Measurements from ENCODE around the gene WNT3A. TPM values are rescaled to one million over a fixed set of nuclear protein-coding genes. Genes with fewer than 3 reads are reported as not detected.

Gene WNT3A
- total RNA-seq, 3 donors from 2014 or later = 0.29 TPM; not detected in 2

DNA sequence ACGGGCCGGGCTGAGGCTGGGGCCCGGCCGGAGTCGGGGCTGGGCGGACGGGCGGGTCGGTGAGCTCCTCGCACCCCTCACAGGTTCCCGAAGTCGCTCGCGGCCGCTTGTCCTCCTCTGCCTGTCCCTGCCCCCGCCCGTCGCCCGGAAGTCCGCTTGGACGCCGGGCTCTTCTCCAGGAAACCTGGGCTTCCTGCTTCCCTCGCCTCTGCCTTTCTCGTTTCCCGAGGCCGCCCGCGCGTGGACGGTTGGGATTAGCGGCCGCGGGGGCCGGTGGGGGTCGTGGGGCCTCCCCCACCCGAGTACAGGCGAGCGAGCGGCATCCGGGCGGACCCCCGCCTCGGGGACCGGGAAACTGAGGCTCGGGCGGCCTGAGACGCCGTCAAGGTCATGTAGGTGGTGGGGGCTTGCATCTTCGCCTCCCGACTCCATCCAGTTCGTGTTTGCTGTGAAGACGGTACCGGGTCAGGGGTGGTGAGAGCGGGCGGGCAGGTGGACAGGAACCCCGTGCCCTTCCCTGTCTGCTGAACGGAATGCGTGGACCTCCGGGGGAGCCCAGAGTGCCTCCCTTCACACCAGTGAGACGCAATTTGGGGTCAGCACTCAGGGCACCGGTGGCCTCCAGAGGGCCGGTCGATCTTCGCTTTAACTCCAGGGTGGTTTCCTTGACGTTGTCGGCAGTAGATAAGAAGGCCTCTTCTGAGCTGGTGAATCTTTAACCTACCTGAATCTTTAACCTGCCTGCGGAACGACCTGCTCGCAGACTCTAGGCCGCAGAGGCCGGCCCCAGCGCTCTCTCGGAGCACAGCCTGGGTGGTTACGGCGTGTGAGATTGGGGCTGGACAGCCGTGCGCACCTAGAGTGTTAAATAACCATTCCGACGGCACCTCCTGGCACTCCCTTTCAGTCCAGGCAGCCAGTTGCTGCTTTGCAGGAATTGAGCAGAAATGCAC lies 76.4 kb downstream of the WNT3A start:
- Histone ChIP-seq H3K27me3 (no peaks in the 10 kb centered on the region), H3K4me3 (peak overlapping the region; percentile 79 to 100 (median 100)), H3K9me3 (no peaks in the 10 kb centered on the region), H3K27ac (peak overlapping the region; percentile 98 to 100), H3K4me1 (peaks cover 19 to 36% of the 10 kb centered on the region in 2 donors), H3K36me3 (no peaks in the 10 kb centered on the region)
- DNase-seq (ENCODE audit: low spot score in 2 of 2) = peak in 1 of 2 donors; percentile 64
- TF ChIP-seq POLR2AphosphoS5 (IDR thresholded peaks at IDR 0.05) (no peak), POLR2A (IDR thresholded peaks at IDR 0.05) (no peak)
- TF ChIP-seq, protein P1, sequence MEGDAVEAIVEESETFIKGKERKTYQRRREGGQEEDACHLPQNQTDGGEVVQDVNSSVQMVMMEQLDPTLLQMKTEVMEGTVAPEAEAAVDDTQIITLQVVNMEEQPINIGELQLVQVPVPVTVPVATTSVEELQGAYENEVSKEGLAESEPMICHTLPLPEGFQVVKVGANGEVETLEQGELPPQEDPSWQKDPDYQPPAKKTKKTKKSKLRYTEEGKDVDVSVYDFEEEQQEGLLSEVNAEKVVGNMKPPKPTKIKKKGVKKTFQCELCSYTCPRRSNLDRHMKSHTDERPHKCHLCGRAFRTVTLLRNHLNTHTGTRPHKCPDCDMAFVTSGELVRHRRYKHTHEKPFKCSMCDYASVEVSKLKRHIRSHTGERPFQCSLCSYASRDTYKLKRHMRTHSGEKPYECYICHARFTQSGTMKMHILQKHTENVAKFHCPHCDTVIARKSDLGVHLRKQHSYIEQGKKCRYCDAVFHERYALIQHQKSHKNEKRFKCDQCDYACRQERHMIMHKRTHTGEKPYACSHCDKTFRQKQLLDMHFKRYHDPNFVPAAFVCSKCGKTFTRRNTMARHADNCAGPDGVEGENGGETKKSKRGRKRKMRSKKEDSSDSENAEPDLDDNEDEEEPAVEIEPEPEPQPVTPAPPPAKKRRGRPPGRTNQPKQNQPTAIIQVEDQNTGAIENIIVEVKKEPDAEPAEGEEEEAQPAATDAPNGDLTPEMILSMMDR (IDR thresholded peaks at IDR 0.05) = no peak
- intact Hi-C loops (cut with DNase I; ENCODE audit: low total_unique reads) = loop anchor here (10.0 kb wide), 1 partner anchor 192 kb away; no protein-coding TSS in a partner anchor

DNA sequence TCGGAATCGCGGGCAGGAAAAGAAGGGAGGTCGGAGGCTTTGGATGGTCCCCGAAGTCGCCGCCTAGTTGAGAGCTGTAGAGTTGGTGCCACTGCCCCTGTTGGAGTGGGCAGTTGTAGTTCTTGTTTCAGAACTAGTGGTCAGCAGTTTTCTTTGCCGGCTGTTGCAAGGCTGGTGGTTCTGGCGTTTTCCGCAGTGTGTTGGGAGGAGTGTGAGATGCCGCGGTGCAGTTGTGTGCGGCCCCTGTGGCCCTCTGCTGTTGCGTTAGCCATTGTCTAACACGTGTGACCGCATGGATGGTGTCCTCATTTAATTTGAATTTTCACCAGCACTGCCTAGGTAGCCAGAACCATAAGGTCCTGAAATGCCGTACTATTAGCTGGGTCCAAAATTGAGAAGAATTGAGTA lies 77.1 kb downstream of the WNT3A start:
- DNase-seq (ENCODE audit: low spot score in 2 of 2) = no peak
- no peaks in the 10 kb centered on the region for H3K27me3 ChIP-seq
- peaks cover 23 to 41% of the 10 kb centered on the region in 2 donors for H3K4me1 ChIP-seq
- no peaks in the 10 kb centered on the region for H3K36me3 ChIP-seq
- peak overlapping the region; percentile 98 to 100 for H3K27ac ChIP-seq
- H3K4me3 ChIP-seq = peak overlapping the region; percentile 79 to 100 (median 100)
- no peak for TF ChIP-seq POLR2AphosphoS5 (IDR thresholded peaks at IDR 0.05)
- no peak for TF ChIP-seq POLR2A (IDR thresholded peaks at IDR 0.05)
- TF ChIP-seq, protein P1 (IDR thresholded peaks at IDR 0.05) = no peak
- intact Hi-C loops (cut with DNase I; ENCODE audit: low total_unique reads) = loop anchor here (10.0 kb wide), 1 partner anchor 191 kb away; no protein-coding TSS in a partner anchor
- no peaks in the 10 kb centered on the region for H3K9me3 ChIP-seq

GRCh38 chr1:228084325-228084724 lies 77.5 kb downstream of the WNT3A start:
- Histone ChIP-seq H3K9me3 (no peaks in the 10 kb centered on the region), H3K4me3 (peak overlapping the region; percentile 79 to 100 (median 100)), H3K27ac (peak overlapping the region; percentile 98 to 100), H3K4me1 (peaks cover 27 to 46% of the 10 kb centered on the region in 2 donors), H3K27me3 (no peaks in the 10 kb centered on the region), H3K36me3 (no peaks in the 10 kb centered on the region)
- TF ChIP-seq POLR2A (IDR thresholded peaks at IDR 0.05) (no peak), POLR2AphosphoS5 (IDR thresholded peaks at IDR 0.05) (no peak)
- TF ChIP-seq, protein P1 (IDR thresholded peaks at IDR 0.05) = no peak
- intact Hi-C loops (cut with DNase I; ENCODE audit: low total_unique reads) = loop anchor here (10.0 kb wide), 1 partner anchor 190 kb away; no protein-coding TSS in a partner anchor
- no peak for DNase-seq (ENCODE audit: low spot score in 2 of 2)

GRCh38 chr1:228084797-228085196 lies 78.0 kb downstream of the WNT3A start:
- Histone ChIP-seq H3K4me1 (peaks cover 30 to 50% of the 10 kb centered on the region in 2 donors), H3K27ac (peak overlapping the region; percentile 54 to 98), H3K27me3 (no peaks in the 10 kb centered on the region), H3K4me3 (peak overlapping the region; percentile 79 to 100 (median 100)), H3K36me3 (no peaks in the 10 kb centered on the region), H3K9me3 (no peaks in the 10 kb centered on the region)
- DNase-seq (ENCODE audit: low spot score in 2 of 2) = no peak
- TF ChIP-seq POLR2A (IDR thresholded peaks at IDR 0.05) (no peak), POLR2AphosphoS5 (IDR thresholded peaks at IDR 0.05) (no peak)
- TF ChIP-seq, protein P1 (IDR thresholded peaks at IDR 0.05) = no peak
- intact Hi-C loops (cut with DNase I; ENCODE audit: low total_unique reads) = loop anchor here (10.0 kb wide), 1 partner anchor 190 kb away; no protein-coding TSS in a partner anchor

Measured in breast epithelium (tissue), 4 donors.